NT2/D1 (cell line): ENCODE data around the gene C10orf53.

Experiments
- DNase-seq: peaks from one replicate; pipeline ENCODE4 v3.0.0-alpha.2; 2011; ENCODE audit warnings: low read depth, low spot score
- H3K27me3 ChIP-seq: 2 replicates; pipeline ENCODE4 v1.6.0; 2011; ENCODE audit warnings: mild to moderate bottlenecking; ENCODE audit not compliant: insufficient read length, insufficient read depth
- H3K36me3 ChIP-seq: 2 replicates; pipeline ENCODE4 v1.6.1; 2011; ENCODE audit warnings: mild to moderate bottlenecking, low read length, mixed read lengths; ENCODE audit not compliant: insufficient read depth, insufficient read length
- H3K4me1 ChIP-seq: 2 replicates; pipeline ENCODE4 v1.5.1; 2011; ENCODE audit not compliant: insufficient read depth, insufficient read length
- H3K4me3 ChIP-seq: 2 replicates; pipeline ENCODE4 v1.5.1; 2011; ENCODE audit warnings: low read depth; ENCODE audit not compliant: insufficient read length
- H3K9ac ChIP-seq: 2 replicates; pipeline ENCODE4 v1.6.0; 2011; ENCODE audit warnings: low read depth; ENCODE audit not compliant: insufficient read length
- H3K9me3 ChIP-seq: 2 replicates; pipeline ENCODE4 v1.5.1; 2011; ENCODE audit warnings: mild to moderate bottlenecking, low read length; ENCODE audit not compliant: insufficient read depth
- SUZ12 ChIP-seq: IDR thresholded peaks from 2 replicates; pipeline ENCODE4 v1.6.1; 2011; ENCODE audit not compliant: insufficient read length, insufficient read depth; ENCODE audit errors: extremely low read depth
- YY1 ChIP-seq: IDR thresholded peaks from 2 replicates; pipeline ENCODE4 v1.6.1; 2011; ENCODE audit not compliant: insufficient read length, insufficient read depth
- ZNF274 ChIP-seq: IDR thresholded peaks from 2 replicates; pipeline ENCODE4 v1.6.1; 2011; ENCODE audit warnings: mild to moderate bottlenecking, low read depth, low read length

C10orf53 gene

GRCh38 chr10:49654036-49654693 is 25.3 kb upstream of the C10orf53 start:
- no peaks in the 10 kb centered on the region for H3K36me3 ChIP-seq
- no peaks in the 10 kb centered on the region for H3K4me1 ChIP-seq
- TF ChIP-seq YY1 (no peak), SUZ12 (no peak), ZNF274 (no peak)
- DNase-seq: no peak
- no peak overlapping the region for H3K4me3 ChIP-seq
- peaks cover 8% of the 10 kb centered on the region for H3K9me3 ChIP-seq
- H3K9ac ChIP-seq: no peak overlapping the region
- peaks cover 7% of the 10 kb centered on the region for H3K27me3 ChIP-seq

- no peaks in the 10 kb centered on the region for H3K36me3 ChIP-seq
- TF ChIP-seq YY1 (no peak), SUZ12 (no peak), ZNF274 (no peak)
- no peak overlapping the region for H3K9ac ChIP-seq
- H3K4me3 ChIP-seq: no peak overlapping the region
- H3K27me3 ChIP-seq: peaks cover 13% of the 10 kb centered on the region
- DNase-seq: no peak
- H3K9me3 ChIP-seq: peaks cover 12% of the 10 kb centered on the region
- H3K4me1 ChIP-seq: no peaks in the 10 kb centered on the region
Observed at GRCh38 chr10:49655099-49655498, 24.4 kb upstream of the C10orf53 start.

GRCh38 chr10:49656845-49657493 is 22.5 kb upstream of the C10orf53 start:
- Histone ChIP-seq H3K4me3 (no peak overlapping the region), H3K9ac (no peak overlapping the region), H3K4me1 (peaks cover 3% of the 10 kb centered on the region), H3K27me3 (peaks cover 24% of the 10 kb centered on the region), H3K9me3 (peaks cover 12% of the 10 kb centered on the region), H3K36me3 (no peaks in the 10 kb centered on the region)
- TF ChIP-seq ZNF274 (no peak), SUZ12 (no peak), YY1 (no peak)
- DNase-seq: no peak

- Histone ChIP-seq H3K4me1 (peaks cover 5% of the 10 kb centered on the region), H3K9ac (no peak overlapping the region), H3K36me3 (no peaks in the 10 kb centered on the region), H3K27me3 (peaks cover 31% of the 10 kb centered on the region), H3K4me3 (no peak overlapping the region), H3K9me3 (peaks cover 12% of the 10 kb centered on the region)
- TF ChIP-seq ZNF274 (no peak), YY1 (no peak), SUZ12 (no peak)
- no peak for DNase-seq
Observed at GRCh38 chr10:49657606-49658005, 21.8 kb upstream of the C10orf53 start.

GRCh38 chr10:49661140-49661856 is 18.2 kb upstream of the C10orf53 start:
- peak; percentile 18 for DNase-seq
- H3K9me3 ChIP-seq: peaks cover 12% of the 10 kb centered on the region
- no peaks in the 10 kb centered on the region for H3K36me3 ChIP-seq
- TF ChIP-seq SUZ12: no peak
- no peak for TF ChIP-seq ZNF274
- no peak for TF ChIP-seq YY1
- peaks cover 60% of the 10 kb centered on the region for H3K27me3 ChIP-seq
- no peak overlapping the region for H3K4me3 ChIP-seq
- H3K9ac ChIP-seq: no peak overlapping the region
- H3K4me1 ChIP-seq: peaks cover 5% of the 10 kb centered on the region

- Histone ChIP-seq H3K4me1 (peaks cover 5% of the 10 kb centered on the region), H3K9ac (no peak overlapping the region), H3K4me3 (no peak overlapping the region), H3K36me3 (no peaks in the 10 kb centered on the region), H3K9me3 (peaks cover 12% of the 10 kb centered on the region), H3K27me3 (peaks cover 65% of the 10 kb centered on the region)
- DNase-seq: no peak
- TF ChIP-seq YY1 (no peak), ZNF274 (no peak), SUZ12 (no peak)
Observed at GRCh38 chr10:49662169-49662830, 17.2 kb upstream of the C10orf53 start.
